OCI-LY7 (cell line): ENCODE results near the gene EDN1. TPM values are rescaled to one million over a fixed set of nuclear protein-coding genes. Genes with fewer than 3 reads are reported as not detected.

Experiments
- BruUV-seq: library from RNA; stranded (reverse); fragments of 400-500 nt; replicated peaks from 2 replicates; lab custom pipeline; 2021; lab: Mats Ljungman, UMichigan
- CTCF ChIA-PET: fragments of 300-600 bp; sonication (Branson Sonifier 250); formaldehyde crosslinking; loops from one replicate; lab custom pipeline; 2022; ENCODE audit warnings: antibody characterized with exemption; ENCODE audit not compliant: unreplicated experiment; lab: Charles Lee
- POLR2A ChIA-PET: fragments of 300-600 bp; sonication (Branson Sonifier 250); formaldehyde crosslinking; loops from one replicate; lab custom pipeline; 2022; ENCODE audit warnings: antibody characterized with exemption; lab: Charles Lee
- DNase-seq: peaks from one replicate; pipeline ENCODE4 v3.0.0-alpha.2; 2015; ENCODE audit warnings: low spot score
- H2AFZ ChIP-seq: fragments of 200-600 bp; sonication (generic), shearing (Covaris generic); 2 replicates; pipeline ENCODE4 v1.6.1; 2014; ENCODE audit warnings: mild to moderate bottlenecking, antibody characterized with exemption, low read length, moderate library complexity
- H3K27ac ChIP-seq: fragments of 200-600 bp; sonication (generic); 2 replicates; pipeline ENCODE4 v1.5.1; 2014; ENCODE audit warnings: mixed run types, low read depth, mild to moderate bottlenecking, moderate library complexity, low read length, inconsistent platforms; ENCODE audit not compliant: poor library complexity, severe bottlenecking
- H3K36me3 ChIP-seq: fragments of 200-600 bp; sonication (generic); 2 replicates; pipeline ENCODE4 v1.6.1; 2014; ENCODE audit warnings: mild to moderate bottlenecking, antibody characterized with exemption, low read length, moderate library complexity, mixed read lengths; ENCODE audit not compliant: insufficient read depth
- H3K4me1 ChIP-seq: fragments of 200-600 bp; sonication (generic); 2 replicates; pipeline ENCODE4 v1.5.1; 2014; ENCODE audit warnings: mild to moderate bottlenecking, low read length; ENCODE audit not compliant: insufficient read depth, poor library complexity, severe bottlenecking
- H3K4me2 ChIP-seq: fragments of 200-600 bp; sonication (generic); 2 replicates; pipeline ENCODE4 v1.6.1; 2014; ENCODE audit warnings: mild to moderate bottlenecking, low read length
- H3K4me3 ChIP-seq: fragments of 200-600 bp; sonication (generic); 2 replicates; pipeline ENCODE4 v1.5.1; 2014; ENCODE audit warnings: mild to moderate bottlenecking, low read depth, low read length; ENCODE audit not compliant: poor library complexity, severe bottlenecking
- H3K79me2 ChIP-seq: fragments of 200-600 bp; sonication (generic); 2 replicates; pipeline ENCODE4 v1.6.1; 2016; ENCODE audit warnings: low read depth, mild to moderate bottlenecking, low read length, moderate library complexity, mixed read lengths; ENCODE audit not compliant: insufficient read depth
- H3K9me2 ChIP-seq: fragments of 200-600 bp; sonication (generic); 2 replicates; pipeline ENCODE4 v1.6.1; 2016; ENCODE audit warnings: mild to moderate bottlenecking, low read length, mixed read lengths; ENCODE audit not compliant: insufficient read depth
- H3K9me3 ChIP-seq: fragments of 200-600 bp; sonication (generic); 2 replicates; pipeline ENCODE4 v1.6.1; 2014; ENCODE audit warnings: mild to moderate bottlenecking, mixed run types, low read length, mixed read lengths
- H4K20me1 ChIP-seq: fragments of 200-600 bp; sonication (generic); 2 replicates; pipeline ENCODE4 v1.6.1; 2014; ENCODE audit warnings: mild to moderate bottlenecking, antibody characterized with exemption, low read length, moderate library complexity, mixed read lengths; ENCODE audit not compliant: insufficient read depth
- CTCF ChIP-seq: fragments of 200-600 bp; sonication (generic); conservative IDR thresholded peaks from 2 replicates; pipeline ENCODE4 v1.5.1; 2014; ENCODE audit warnings: mild to moderate bottlenecking, antibody characterized with exemption, low read length, moderate library complexity, mixed read lengths
- EZH2phosphoT487 ChIP-seq: fragments of 200-600 bp; sonication (generic); IDR thresholded peaks from 2 replicates; pipeline ENCODE4 v1.6.1; 2018; ENCODE audit warnings: low read depth, borderline replicate concordance, mild to moderate bottlenecking, mixed run types, antibody characterized with exemption, low read length, moderate library complexity, mixed read lengths
- intact Hi-C: fragments of 100-400 bp; cut with micrococcal nuclease; formaldehyde crosslinking; loops from one replicate; pipeline ENCODE4 v1.10.0; 2022; ENCODE audit not compliant: unreplicated experiment
- total RNA-seq, 2 experiments: library from RNA; depleted of rRNA in 1 of 2; stranded (reverse); fragments of >200 nt in 1 of 2; shearing (Covaris generic) in 1 of 2; gene quantifications; 2 replicates each; pipeline ENCODE4 v1.2.3, GENCODE V29; 2014 to 2022

Gene EDN1
- total RNA-seq, 2 experiments from 2014 or later = not detected

- ChIA-PET CTCF (no interaction called here), POLR2A (no interaction called here)
- Histone ChIP-seq H3K4me3 (no peak overlapping the region), H3K4me1 (no peaks in the 10 kb centered on the region), H3K4me2 (no peak overlapping the region), H3K9me2 (no peaks in the 10 kb centered on the region), H3K36me3 (no peaks in the 10 kb centered on the region), H3K79me2 (no peaks in the 10 kb centered on the region), H4K20me1 (no peaks in the 10 kb centered on the region), H3K27ac (no peak overlapping the region), H2AFZ (no peak overlapping the region), H3K9me3 (no peaks in the 10 kb centered on the region)
- no peak for TF ChIP-seq EZH2phosphoT487
- TF ChIP-seq CTCF = no peak
- intact Hi-C loops = no loop called here
- no TSS peak for BruUV-seq
- DNase-seq = no peak
These were observed 22.6 kb downstream of the EDN1 start for GRCh38 chr6:12312736-12313135.

- no TSS peak for BruUV-seq
- Histone ChIP-seq H3K4me3 (no peak overlapping the region), H3K9me3 (no peaks in the 10 kb centered on the region), H3K4me1 (no peaks in the 10 kb centered on the region), H3K9me2 (no peaks in the 10 kb centered on the region), H3K4me2 (no peak overlapping the region), H4K20me1 (no peaks in the 10 kb centered on the region), H2AFZ (no peak overlapping the region), H3K27ac (no peak overlapping the region), H3K36me3 (no peaks in the 10 kb centered on the region), H3K79me2 (no peaks in the 10 kb centered on the region)
- CTCF ChIA-PET = no interaction called here
- intact Hi-C loops = no loop called here
- no peak for DNase-seq
- POLR2A ChIA-PET = interaction anchor here (0.6 to 0.7 kb wide), 2 partner anchors 13 to 592 kb away, joined by 3 read pairs; no protein-coding TSS in a partner anchor
- TF ChIP-seq EZH2phosphoT487 = no peak
These were observed 23.3 kb downstream of the EDN1 start for GRCh38 chr6:12313306-12313991.

- no TSS peak for BruUV-seq
- H3K27ac ChIP-seq = no peak overlapping the region
- CTCF ChIA-PET = no interaction called here
- POLR2A ChIA-PET = interaction anchor here (0.6 to 1.6 kb wide), 2 partner anchors 12 to 592 kb away, joined by 3 read pairs; no protein-coding TSS in a partner anchor
- no peaks in the 10 kb centered on the region for H3K79me2 ChIP-seq
- no peaks in the 10 kb centered on the region for H4K20me1 ChIP-seq
- no peak overlapping the region for H2AFZ ChIP-seq
- intact Hi-C loops = no loop called here
- H3K9me2 ChIP-seq = no peaks in the 10 kb centered on the region
- H3K4me1 ChIP-seq = no peaks in the 10 kb centered on the region
- TF ChIP-seq CTCF = no peak
- no peak for TF ChIP-seq EZH2phosphoT487
- DNase-seq = no peak
- no peak overlapping the region for H3K4me3 ChIP-seq
- no peaks in the 10 kb centered on the region for H3K36me3 ChIP-seq
- H3K4me2 ChIP-seq = no peak overlapping the region
- H3K9me3 ChIP-seq = no peaks in the 10 kb centered on the region
These were observed 23.9 kb downstream of the EDN1 start for GRCh38 chr6:12313992-12314589.
